Central memory CD8-positive, alpha-beta T cell (primary cell): ENCODE results near the gene PPFIA4.

ENCODE experiments used
- ATAC-seq: fragments of 150-1000 bp; cut with Tn5 transposase; replicated peaks from 2 replicates; pipeline ENCODE4 v1.10.0; 2022; ENCODE audit warnings: mild to moderate bottlenecking, moderate FRiP score, moderate number of reproducible peaks; ENCODE audit not compliant: poor library complexity, severe bottlenecking; ENCODE audit errors: extremely low read depth
- DNase-seq, 2 donors: peaks; one replicate each; pipeline ENCODE4 v3.0.0; 2021; ENCODE audit warnings: low spot score in 2 of 2
- H3K27ac Mint-ChIP-seq: one replicate; pipeline ENCODE4 v1.8.0; 2022; ENCODE audit warnings: low read depth, mild to moderate bottlenecking, moderate library complexity, mixed read lengths
- H3K27me3 Mint-ChIP-seq: one replicate; pipeline ENCODE4 v1.8.0; 2022; ENCODE audit warnings: mixed read lengths
- H3K36me3 Mint-ChIP-seq: one replicate; pipeline ENCODE4 v1.8.0; 2022; ENCODE audit warnings: mild to moderate bottlenecking, moderate library complexity, mixed read lengths; ENCODE audit not compliant: insufficient read depth
- H3K4me1 Mint-ChIP-seq: one replicate; pipeline ENCODE4 v1.8.0; 2022; ENCODE audit warnings: mixed read lengths
- H3K4me3 Mint-ChIP-seq: one replicate; pipeline ENCODE4 v1.8.0; 2022; ENCODE audit warnings: mild to moderate bottlenecking, moderate library complexity, mixed read lengths
- H3K9me3 Mint-ChIP-seq: one replicate; pipeline ENCODE4 v1.8.0; 2022; ENCODE audit warnings: mixed read lengths

The PPFIA4 gene

GRCh38 chr1:203085528-203086406 lies 59.5 kb downstream of the PPFIA4 start, which contains the start of gene MYOG:
Gene MYOG, minus strand, starts transcription at chr1:203086012. Its CDS starts 51 bp downstream, at chr1:203085961.
- no peaks in the 10 kb centered on the region for H3K36me3 Mint-ChIP-seq
- ATAC-seq, result no peak
- H3K27ac Mint-ChIP-seq, result no peak within 1 kb of the TSS
- H3K27me3 Mint-ChIP-seq, result peaks cover 69% of the 10 kb centered on the region
- H3K4me1 Mint-ChIP-seq, result no peaks in the 10 kb centered on the region
- no peaks in the 10 kb centered on the region for H3K9me3 Mint-ChIP-seq
- no peak for DNase-seq
- H3K4me3 Mint-ChIP-seq, result no peak within 1 kb of the TSS

- no peaks in the 10 kb centered on the region for H3K4me1 Mint-ChIP-seq
- no peak for DNase-seq
- H3K36me3 Mint-ChIP-seq, result no peaks in the 10 kb centered on the region
Observed at GRCh38 chr1:203086992-203087763, 60.9 kb downstream of the PPFIA4 start.

GRCh38 chr1:203088441-203088840 lies 62.1 kb downstream of the PPFIA4 start:
- DNase-seq (no peak), ATAC-seq (no peak)
- no peak overlapping the region for H3K4me3 Mint-ChIP-seq
- no peaks in the 10 kb centered on the region for H3K4me1 Mint-ChIP-seq
- H3K9me3 Mint-ChIP-seq, result no peaks in the 10 kb centered on the region
- H3K27ac Mint-ChIP-seq, result no peak overlapping the region
- peaks cover 67% of the 10 kb centered on the region for H3K27me3 Mint-ChIP-seq
- H3K36me3 Mint-ChIP-seq, result no peaks in the 10 kb centered on the region

More at GRCh38 chr1:203086992-203087763, 60.9 kb downstream of the PPFIA4 start:
- no peaks in the 10 kb centered on the region for H3K9me3 Mint-ChIP-seq
- H3K4me3 Mint-ChIP-seq, result no peak overlapping the region
- H3K27me3 Mint-ChIP-seq, result peaks cover 67% of the 10 kb centered on the region
- no peak for ATAC-seq
- no peak overlapping the region for H3K27ac Mint-ChIP-seq

GRCh38 chr1:203089001-203089650 lies 62.8 kb downstream of the PPFIA4 start:
- peaks cover 64% of the 10 kb centered on the region for H3K27me3 Mint-ChIP-seq
- no peak overlapping the region for H3K27ac Mint-ChIP-seq
- no peaks in the 10 kb centered on the region for H3K36me3 Mint-ChIP-seq
- no peaks in the 10 kb centered on the region for H3K9me3 Mint-ChIP-seq
- no peak for DNase-seq
- ATAC-seq, result no peak
- no peak overlapping the region for H3K4me3 Mint-ChIP-seq
- H3K4me1 Mint-ChIP-seq, result no peaks in the 10 kb centered on the region

- Mint-ChIP-seq H3K4me3 (no peak overlapping the region), H3K27me3 (peaks cover 68% of the 10 kb centered on the region), H3K4me1 (no peaks in the 10 kb centered on the region), H3K36me3 (no peaks in the 10 kb centered on the region), H3K27ac (no peak overlapping the region), H3K9me3 (peaks cover 5% of the 10 kb centered on the region)
- ATAC-seq, result no peak
- DNase-seq, result no peak
Observed at GRCh38 chr1:203089651-203090045, 63.4 kb downstream of the PPFIA4 start.

- H3K27ac Mint-ChIP-seq, result no peak overlapping the region
- peaks cover 14% of the 10 kb centered on the region for H3K9me3 Mint-ChIP-seq
- H3K4me1 Mint-ChIP-seq, result no peaks in the 10 kb centered on the region
- H3K36me3 Mint-ChIP-seq, result no peaks in the 10 kb centered on the region
- no peak overlapping the region for H3K4me3 Mint-ChIP-seq
- ATAC-seq (no peak), DNase-seq (peak in 1 of 2 donors; percentile 5)
- peaks cover 77% of the 10 kb centered on the region for H3K27me3 Mint-ChIP-seq
Observed at GRCh38 chr1:203090421-203091198, 64.3 kb downstream of the PPFIA4 start.

GRCh38 chr1:203091199-203091477 lies 64.8 kb downstream of the PPFIA4 start:
- Mint-ChIP-seq H3K9me3 (peaks cover 18% of the 10 kb centered on the region), H3K4me3 (no peak overlapping the region), H3K27me3 (peaks cover 82% of the 10 kb centered on the region), H3K36me3 (no peaks in the 10 kb centered on the region), H3K4me1 (no peaks in the 10 kb centered on the region), H3K27ac (no peak overlapping the region)
- no peak for DNase-seq
- no peak for ATAC-seq

- Mint-ChIP-seq H3K4me1 (no peaks in the 10 kb centered on the region), H3K36me3 (no peaks in the 10 kb centered on the region), H3K27ac (no peak overlapping the region), H3K4me3 (no peak overlapping the region), H3K9me3 (peaks cover 18% of the 10 kb centered on the region), H3K27me3 (peaks cover 82% of the 10 kb centered on the region)
- ATAC-seq (no peak), DNase-seq (peak in 1 of 2 donors; percentile 0)
Observed at GRCh38 chr1:203091761-203092330, 65.6 kb downstream of the PPFIA4 start.

- DNase-seq (no peak), ATAC-seq (no peak)
- no peaks in the 10 kb centered on the region for H3K4me1 Mint-ChIP-seq
- H3K27ac Mint-ChIP-seq, result no peak overlapping the region
- no peaks in the 10 kb centered on the region for H3K36me3 Mint-ChIP-seq
- H3K9me3 Mint-ChIP-seq, result peaks cover 18% of the 10 kb centered on the region
- peaks cover 61% of the 10 kb centered on the region for H3K27me3 Mint-ChIP-seq
- no peak overlapping the region for H3K4me3 Mint-ChIP-seq
Observed at GRCh38 chr1:203093754-203094410, 67.6 kb downstream of the PPFIA4 start.

- H3K36me3 Mint-ChIP-seq, result no peaks in the 10 kb centered on the region
- peaks cover 51% of the 10 kb centered on the region for H3K27me3 Mint-ChIP-seq
- peaks cover 18% of the 10 kb centered on the region for H3K9me3 Mint-ChIP-seq
- no peaks in the 10 kb centered on the region for H3K4me1 Mint-ChIP-seq
- no peak for ATAC-seq
- no peak overlapping the region for H3K27ac Mint-ChIP-seq
- DNase-seq, result no peak
- no peak overlapping the region for H3K4me3 Mint-ChIP-seq
Observed at GRCh38 chr1:203095061-203095690, 68.9 kb downstream of the PPFIA4 start.

- no peak for ATAC-seq
- Mint-ChIP-seq H3K27ac (no peak overlapping the region), H3K9me3 (peaks cover 18% of the 10 kb centered on the region), H3K27me3 (peaks cover 50% of the 10 kb centered on the region), H3K36me3 (no peaks in the 10 kb centered on the region), H3K4me3 (no peak overlapping the region), H3K4me1 (no peaks in the 10 kb centered on the region)
- DNase-seq, result no peak
Observed at GRCh38 chr1:203096566-203096965, 70.3 kb downstream of the PPFIA4 start.
